NOMO-1 (cell line): ENCODE results near the gene PARD3B.

Source experiments
- DNase-seq, 2 experiments: peaks; one replicate each; lab custom pipeline; 2025; ENCODE audit not compliant: unreplicated experiment in 2 of 2; lab: John Stamatoyannopoulos, UW

Gene PARD3B

GRCh38 chr2:204581946-204582345 lies 36.7 kb downstream of the PARD3B start:
- no peak for DNase-seq

- no peak for DNase-seq
These were observed 38.5 kb downstream of the PARD3B start for GRCh38 chr2:204583773-204584172.

GRCh38 chr2:204585930-204586329 lies 40.7 kb downstream of the PARD3B start:
- no peak for DNase-seq

GRCh38 chr2:204586444-204587180 lies 41.3 kb downstream of the PARD3B start:
- DNase-seq, result no peak

- no peak for DNase-seq
These were observed 44.8 kb downstream of the PARD3B start for GRCh38 chr2:204590063-204590462.

- DNase-seq, result no peak
These were observed 46.0 kb downstream of the PARD3B start for GRCh38 chr2:204591225-204591624.

- DNase-seq, result no peak
These were observed 58.8 kb downstream of the PARD3B start for GRCh38 chr2:204604061-204604460.

- no peak for DNase-seq
These were observed 63.1 kb downstream of the PARD3B start for GRCh38 chr2:204608237-204608939.

- DNase-seq, result no peak
These were observed 65.8 kb downstream of the PARD3B start for GRCh38 chr2:204611017-204611631.

GRCh38 chr2:204611764-204612163 lies 66.5 kb downstream of the PARD3B start:
- DNase-seq, result no peak

GRCh38 chr2:204613635-204614034 lies 68.4 kb downstream of the PARD3B start:
- DNase-seq, result no peak

- DNase-seq, result no peak
These were observed 70.2 kb downstream of the PARD3B start for GRCh38 chr2:204615456-204615855.

GRCh38 chr2:204625135-204625534 lies 79.9 kb downstream of the PARD3B start:
- no peak for DNase-seq

- DNase-seq, result no peak
These were observed 83.8 kb downstream of the PARD3B start for GRCh38 chr2:204628926-204629712.

GRCh38 chr2:204632410-204632809 lies 87.1 kb downstream of the PARD3B start:
- no peak for DNase-seq

- DNase-seq, result no peak
These were observed 89.3 kb downstream of the PARD3B start for GRCh38 chr2:204634564-204634963.

GRCh38 chr2:204635478-204635877 lies 90.2 kb downstream of the PARD3B start:
- DNase-seq, result no peak

- DNase-seq, result no peak
These were observed 93.4 kb downstream of the PARD3B start for GRCh38 chr2:204638471-204639194.

- DNase-seq, result no peak
These were observed 98.1 kb downstream of the PARD3B start for GRCh38 chr2:204643326-204643725.

- DNase-seq, result no peak
These were observed 99.9 kb downstream of the PARD3B start for GRCh38 chr2:204645018-204645773.
